SKM-1 (cell line): ENCODE measurements around the gene PDGFRB.

Experiments used
- DNase-seq: peaks from one replicate; lab custom pipeline; 2025; ENCODE audit not compliant: unreplicated experiment; lab: John Stamatoyannopoulos, UW

Gene PDGFRB

GRCh38 chr5:150164211-150164980 lies 8.8 kb upstream of the PDGFRB start:
- DNase-seq, result no peak

- no peak for DNase-seq
These were observed 8.0 kb upstream of the PDGFRB start for GRCh38 chr5:150163547-150164059.

GRCh38 chr5:150163035-150163434 lies 7.4 kb upstream of the PDGFRB start:
- no peak for DNase-seq

GRCh38 chr5:150162142-150162513 lies 6.5 kb upstream of the PDGFRB start:
- no peak for DNase-seq

- DNase-seq, result peak; percentile 55
These were observed 5.8 kb upstream of the PDGFRB start for GRCh38 chr5:150161242-150162141.

- no peak for DNase-seq
These were observed 4.9 kb upstream of the PDGFRB start for GRCh38 chr5:150160448-150161081.

- DNase-seq, result no peak
These were observed 4.1 kb upstream of the PDGFRB start for GRCh38 chr5:150159741-150160179.

- no peak for DNase-seq
These were observed 3.4 kb upstream of the PDGFRB start for GRCh38 chr5:150159031-150159430.

- DNase-seq, result no peak
These were observed 2.7 kb upstream of the PDGFRB start for GRCh38 chr5:150158170-150158949.

- DNase-seq, result no peak
These were observed 1.5 kb upstream of the PDGFRB start for GRCh38 chr5:150157168-150157567.

GRCh38 chr5:150156540-150156939 lies 895 bp upstream of the PDGFRB start:
- DNase-seq, result no peak

GRCh38 chr5:150156027-150156368 lies 353 bp upstream of the PDGFRB start:
- DNase-seq, result no peak

GRCh38 chr5:150154618-150155128 lies 972 bp downstream of the PDGFRB start:
- no peak for DNase-seq

GRCh38 chr5:150153957-150154617 lies 1.6 kb downstream of the PDGFRB start:
- no peak for DNase-seq

GRCh38 chr5:150153483-150153882 lies 2.2 kb downstream of the PDGFRB start:
- no peak for DNase-seq

- DNase-seq, result no peak
These were observed 2.8 kb downstream of the PDGFRB start for GRCh38 chr5:150152636-150153462.

- no peak for DNase-seq
These were observed 6.0 kb downstream of the PDGFRB start for GRCh38 chr5:150149618-150150017.

GRCh38 chr5:150148117-150148927 lies 7.3 kb downstream of the PDGFRB start:
- DNase-seq, result no peak
